ENCODE results near the gene GRM6.

GRCh38 chr5:178990491-178990890 lies 4.6 kb downstream of the GRM6 start:
- TF ChIP-seq CTCF (IDR thresholded peaks at IDR 0.05 in 2 of 3, conservative IDR thresholded peaks at IDR 0.05 in 1 of 3; ENCODE audit: insufficient read depth in 2 of 3, low read depth in 1 of 3, low read length in 3 of 3) (no peak), NFIC (IDR thresholded peaks at IDR 0.05) (no peak), FOXP1 (CRISPR knock-in tag; IDR thresholded peaks at IDR 0.05) (no peak), ZFX (CRISPR knock-in tag; IDR thresholded peaks at IDR 0.05) (no peak), ZBTB40 (IDR thresholded peaks at IDR 0.05) (no peak), ZBTB40 (CRISPR knock-in tag; IDR thresholded peaks at IDR 0.05) (no peak), ATF4 (CRISPR knock-in tag; IDR thresholded peaks at IDR 0.05) (no peak), MAX (CRISPR knock-in tag; IDR thresholded peaks at IDR 0.05) (no peak), ZBTB26 (CRISPR knock-in tag; IDR thresholded peaks at IDR 0.05) (no peak)

Measured in K562 (cell line).